SHP77 (cell line): ENCODE data around the gene SAMD4B.

Experiments used
- DNase-seq, 2 experiments: peaks; one replicate each; lab custom pipeline; 2025; lab: John Stamatoyannopoulos, UW

SAMD4B gene

GRCh38 chr19:39409208-39410016 is 67.2 kb downstream of the SAMD4B start:
- DNase-seq = peak in 1 of 2 experiments; percentile 85

DNA sequence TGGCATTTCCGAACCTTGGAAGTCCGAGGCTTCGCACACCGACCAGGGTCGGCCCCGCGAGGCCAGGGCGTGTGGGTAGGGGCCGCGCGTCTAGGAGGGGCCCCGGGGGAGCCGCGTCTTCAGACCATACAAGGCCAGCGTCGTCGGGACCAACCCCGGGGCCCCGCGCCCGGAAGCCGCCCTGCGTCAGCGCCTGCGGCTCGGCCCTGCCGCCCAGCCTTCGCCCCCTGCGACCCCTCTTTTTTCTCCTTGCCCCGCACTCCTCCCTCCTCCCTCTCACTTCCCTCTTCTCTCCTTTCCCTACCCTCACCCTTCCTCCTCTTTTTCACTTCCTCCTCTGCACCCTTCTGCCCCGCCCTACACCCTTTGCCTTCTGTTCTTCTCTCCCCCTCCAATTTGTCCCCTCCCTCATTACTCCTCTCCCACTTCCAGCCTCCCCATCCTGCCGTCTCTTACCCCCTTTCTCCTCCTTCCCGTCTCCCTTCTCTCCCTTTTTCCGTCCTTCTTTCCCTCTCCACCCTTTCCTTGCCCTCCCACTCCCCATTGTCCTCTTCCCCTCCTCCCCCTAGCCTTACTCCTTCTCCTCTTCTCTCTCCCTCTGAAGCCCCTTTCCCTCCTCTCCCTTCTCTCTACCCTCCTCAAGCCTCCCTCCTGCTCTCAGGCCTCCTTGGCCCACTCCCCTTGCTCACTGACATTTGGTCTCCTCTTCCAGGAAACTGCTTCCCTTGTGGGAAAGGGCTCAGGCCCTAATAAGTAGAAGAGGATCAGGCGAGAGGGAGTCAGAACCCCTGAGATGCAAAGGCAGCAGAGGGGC is 68.0 kb downstream of the SAMD4B start:
- DNase-seq = peak in 1 of 2 experiments; percentile 45

DNA sequence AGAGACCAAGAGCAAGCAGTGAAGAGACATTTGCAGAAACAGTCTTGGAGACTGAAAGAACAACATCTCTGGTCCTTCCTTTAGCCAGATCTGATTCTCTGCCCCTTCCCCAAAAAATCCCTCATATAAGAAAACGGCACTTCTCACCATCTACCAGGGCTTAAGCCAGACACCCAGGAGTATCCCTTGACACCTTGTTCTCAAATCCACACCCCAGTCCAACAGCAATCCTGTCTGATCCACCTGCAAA is 68.5 kb downstream of the SAMD4B start:
- DNase-seq = no peak

DNA sequence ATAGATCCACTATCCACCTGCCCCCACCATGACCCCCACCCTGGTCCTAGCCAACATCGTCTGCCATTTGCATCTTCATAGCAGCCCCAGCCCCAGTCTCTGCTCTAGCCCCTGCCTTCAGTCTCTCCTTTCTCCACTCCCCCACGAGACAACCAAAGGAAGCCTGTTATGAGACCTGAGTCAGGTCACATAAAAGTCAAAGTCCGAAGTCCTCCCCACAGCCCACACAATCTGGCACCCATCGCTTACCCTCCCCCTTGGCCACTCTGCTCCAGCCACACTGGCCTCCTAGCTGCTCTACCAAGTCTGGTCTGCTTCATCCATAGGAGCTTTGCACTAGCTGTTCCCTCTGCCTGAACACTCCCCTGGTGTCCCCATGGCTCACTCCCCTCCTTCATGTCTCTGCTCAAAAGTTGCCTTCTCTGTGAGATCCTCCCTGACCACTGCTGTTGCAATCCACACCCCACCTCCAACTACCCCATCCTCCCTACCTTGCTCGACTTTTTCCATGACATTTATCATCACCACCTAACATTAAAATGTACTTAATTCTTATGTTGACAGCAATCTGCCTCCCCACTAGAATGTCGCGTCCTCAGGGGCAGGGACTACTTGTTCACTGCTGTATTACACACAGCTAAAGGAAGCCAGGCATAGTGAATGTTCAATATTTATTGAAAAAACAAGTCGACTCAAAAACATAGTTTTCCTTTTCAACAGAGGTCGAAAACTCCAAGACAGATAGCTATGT is 69.0 kb downstream of the SAMD4B start:
- no peak for DNase-seq

- peak; percentile 92 to 94 for DNase-seq
These were observed 69.5 kb downstream of the SAMD4B start for GRCh38 chr19:39411832-39412099.

GRCh38 chr19:39412100-39412866 is 70.1 kb downstream of the SAMD4B start, which contains the start of gene PLEKHG2:
Gene PLEKHG2, plus strand, starts transcription at chr19:39412669. Its CDS starts 1,418 bp downstream, at chr19:39414087.
- peak; percentile 99 for DNase-seq

DNA sequence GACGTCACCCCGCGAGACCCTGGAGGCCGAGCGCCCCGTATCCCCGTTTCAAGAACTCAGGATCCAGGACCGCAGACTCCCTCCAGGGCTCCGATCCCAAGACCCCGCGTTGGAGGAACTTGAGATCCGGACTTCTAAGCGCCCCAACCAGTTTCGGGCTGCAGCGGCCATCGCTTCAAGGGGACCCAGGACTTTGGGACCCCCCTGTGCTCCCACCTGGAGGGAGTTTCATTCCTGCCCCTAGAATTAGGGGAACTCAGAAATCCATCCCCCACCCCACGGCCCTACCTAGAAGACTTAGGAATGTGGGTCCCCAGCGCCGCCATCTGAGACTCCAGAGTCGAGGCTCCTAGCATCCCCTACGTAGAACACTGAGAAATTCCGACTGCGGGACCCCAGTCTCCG is 70.6 kb downstream of the SAMD4B start:
- no peak for DNase-seq

GRCh38 chr19:39413272-39413910 is 71.2 kb downstream of the SAMD4B start:
- DNase-seq = no peak

DNA sequence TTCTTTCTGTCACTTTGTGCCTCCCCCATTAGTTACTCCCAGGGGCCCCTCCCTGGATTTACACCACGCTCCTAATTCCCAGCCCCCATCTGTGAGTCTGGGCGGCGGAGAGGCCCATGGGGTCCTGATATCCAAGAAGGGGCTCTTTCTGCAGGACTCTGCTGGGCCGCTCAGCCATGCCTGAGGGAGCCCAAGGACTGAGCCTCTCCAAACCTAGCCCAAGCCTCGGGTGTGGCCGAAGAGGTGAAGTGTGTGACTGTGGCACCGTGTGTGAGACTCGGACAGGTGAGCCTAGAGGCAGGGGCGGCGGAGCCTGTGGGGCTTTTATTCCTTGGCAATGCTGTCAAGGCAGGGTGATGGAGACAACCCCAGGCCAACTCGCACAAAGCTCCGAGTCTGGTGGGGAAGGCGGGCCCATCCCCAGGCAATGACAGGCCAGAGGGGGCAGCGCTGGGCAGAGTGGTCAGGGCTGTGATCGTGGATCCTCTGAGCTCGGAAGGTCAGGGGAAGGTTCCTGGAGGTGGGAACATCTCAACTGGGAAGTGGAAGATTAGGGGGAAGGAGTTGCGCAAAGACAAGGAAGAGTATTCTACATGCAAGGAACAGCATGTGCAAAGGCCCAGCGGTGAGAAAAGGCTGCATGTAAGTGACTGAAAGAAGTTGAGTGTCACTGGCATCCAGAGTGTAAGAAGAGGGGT is 71.8 kb downstream of the SAMD4B start:
- DNase-seq = peak in 1 of 2 experiments; percentile 31

- no peak for DNase-seq
These were observed 73.2 kb downstream of the SAMD4B start for GRCh38 chr19:39415111-39416046.

GRCh38 chr19:39416152-39417120 is 74.2 kb downstream of the SAMD4B start:
- no peak for DNase-seq

DNA sequence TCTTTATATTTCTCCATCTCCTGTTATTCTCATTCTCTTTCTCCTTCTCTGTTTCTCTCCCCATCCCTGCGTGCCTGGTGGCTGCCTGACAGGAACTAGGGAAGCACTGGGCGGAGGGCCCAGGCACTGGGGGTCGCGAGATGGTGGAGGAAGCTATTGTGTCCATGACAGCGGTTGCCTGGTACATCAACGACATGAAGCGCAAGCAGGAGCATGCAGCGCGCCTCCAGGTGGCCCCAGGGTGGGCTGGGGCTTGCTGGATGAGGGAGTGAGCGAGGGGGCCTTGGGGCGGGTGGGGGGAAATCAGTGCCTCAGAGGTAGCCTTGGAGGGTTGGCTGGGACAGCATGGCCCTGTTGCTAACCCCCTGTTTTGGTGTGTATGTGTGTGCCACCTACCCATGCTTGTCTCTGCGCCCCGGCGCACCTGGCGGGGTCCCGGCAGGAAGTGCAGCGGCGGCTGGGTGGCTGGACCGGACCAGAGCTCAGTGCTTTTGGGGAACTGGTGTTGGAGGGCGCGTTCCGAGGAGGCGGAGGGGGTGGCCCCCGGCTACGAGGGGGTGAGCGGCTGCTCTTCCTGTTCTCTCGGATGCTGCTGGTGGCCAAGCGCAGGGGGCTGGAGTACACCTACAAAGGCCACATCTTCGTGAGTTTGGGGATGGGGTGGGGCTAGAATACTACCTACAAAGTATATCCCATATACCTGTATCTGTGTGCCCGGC is 75.4 kb downstream of the SAMD4B start:
- DNase-seq = no peak

DNA sequence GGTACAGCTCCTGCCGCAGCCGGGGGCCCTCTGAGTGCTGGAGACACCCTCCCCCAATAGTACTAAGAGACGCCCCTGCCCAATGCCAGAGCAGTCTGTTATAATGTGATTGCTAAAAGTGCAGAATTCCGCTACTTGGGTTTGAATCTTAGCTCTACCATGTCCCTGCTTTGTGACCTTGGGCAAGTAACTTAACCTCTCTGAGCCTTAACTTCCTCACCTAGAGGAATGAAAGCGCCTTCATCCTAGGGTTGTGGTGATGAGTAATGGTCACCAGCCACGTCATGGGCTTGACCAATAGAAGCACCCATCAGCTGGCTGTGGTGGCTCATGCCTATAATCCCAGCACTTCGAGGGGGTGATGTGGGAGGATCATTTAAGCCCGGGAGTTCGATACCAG is 76.8 kb downstream of the SAMD4B start:
- no peak for DNase-seq

- no peak for DNase-seq
These were observed 78.5 kb downstream of the SAMD4B start for GRCh38 chr19:39420769-39421168.

- DNase-seq = no peak
These were observed 79.8 kb downstream of the SAMD4B start for GRCh38 chr19:39422020-39422419.

GRCh38 chr19:39423258-39424086 is 81.3 kb downstream of the SAMD4B start:
- no peak for DNase-seq

- DNase-seq = no peak
These were observed 82.7 kb downstream of the SAMD4B start for GRCh38 chr19:39424934-39425333.
